Measurements from ENCODE around the gene ARHGEF16. TPM values are rescaled to one million over a fixed set of nuclear protein-coding genes. Genes with fewer than 3 reads are reported as not detected.

ARHGEF16 gene
- total RNA-seq, 1 donor from 2014 or later: 2.0 TPM

- no peak for TF ChIP-seq CTCF (IDR thresholded peaks at IDR 0.05)
- H3K4me3 Mint-ChIP-seq (ENCODE audit: unreplicated experiment): no peak overlapping the region
- DNase-seq (ENCODE audit: low spot score): peak; percentile 88
- H3K27ac Mint-ChIP-seq (ENCODE audit: unreplicated experiment): no peak overlapping the region
- H3K27me3 Mint-ChIP-seq (ENCODE audit: low read depth): no peaks in the 10 kb centered on the region
- H3K4me1 Mint-ChIP-seq (ENCODE audit: low read depth): peaks cover 11% of the 10 kb centered on the region
- H3K9me3 Mint-ChIP-seq (ENCODE audit: low read depth): no peaks in the 10 kb centered on the region
- peaks cover 7% of the 10 kb centered on the region for H3K36me3 Mint-ChIP-seq (ENCODE audit: low read depth)
These were observed 28.8 kb upstream of the ARHGEF16 start for GRCh38 chr1:3425486-3426215.

GRCh38 chr1:3426956-3427535, 27.4 kb upstream of the ARHGEF16 start:
- peak; percentile 74 for DNase-seq (ENCODE audit: low spot score)

GRCh38 chr1:3427711-3428704, 26.5 kb upstream of the ARHGEF16 start:
- no peak for TF ChIP-seq CTCF (IDR thresholded peaks at IDR 0.05)
- Mint-ChIP-seq H3K27me3 (ENCODE audit: low read depth) (no peaks in the 10 kb centered on the region), H3K4me1 (ENCODE audit: low read depth) (peaks cover 4% of the 10 kb centered on the region), H3K9me3 (ENCODE audit: low read depth) (no peaks in the 10 kb centered on the region), H3K36me3 (ENCODE audit: low read depth) (peaks cover 10% of the 10 kb centered on the region), H3K4me3 (ENCODE audit: unreplicated experiment) (no peak overlapping the region), H3K27ac (ENCODE audit: unreplicated experiment) (no peak overlapping the region)
- peak; percentile 82 for DNase-seq (ENCODE audit: low spot score)

More at GRCh38 chr1:3426956-3427535, 27.4 kb upstream of the ARHGEF16 start:
- Mint-ChIP-seq H3K36me3 (ENCODE audit: low read depth) (peaks cover 8% of the 10 kb centered on the region), H3K27me3 (ENCODE audit: low read depth) (no peaks in the 10 kb centered on the region), H3K27ac (ENCODE audit: unreplicated experiment) (no peak overlapping the region), H3K4me3 (ENCODE audit: unreplicated experiment) (no peak overlapping the region), H3K4me1 (ENCODE audit: low read depth) (peaks cover 5% of the 10 kb centered on the region), H3K9me3 (ENCODE audit: low read depth) (no peaks in the 10 kb centered on the region)
- TF ChIP-seq CTCF (IDR thresholded peaks at IDR 0.05): no peak

GRCh38 chr1:3428899-3429298, 25.6 kb upstream of the ARHGEF16 start:
- peaks cover 14% of the 10 kb centered on the region for H3K36me3 Mint-ChIP-seq (ENCODE audit: low read depth)
- no peak overlapping the region for H3K27ac Mint-ChIP-seq (ENCODE audit: unreplicated experiment)
- DNase-seq (ENCODE audit: low spot score): peak; percentile 61
- no peak for TF ChIP-seq CTCF (IDR thresholded peaks at IDR 0.05)
- H3K4me1 Mint-ChIP-seq (ENCODE audit: low read depth): peaks cover 4% of the 10 kb centered on the region
- H3K9me3 Mint-ChIP-seq (ENCODE audit: low read depth): no peaks in the 10 kb centered on the region
- no peak overlapping the region for H3K4me3 Mint-ChIP-seq (ENCODE audit: unreplicated experiment)
- H3K27me3 Mint-ChIP-seq (ENCODE audit: low read depth): no peaks in the 10 kb centered on the region

GRCh38 chr1:3429320-3429719, 25.1 kb upstream of the ARHGEF16 start:
- no peak overlapping the region for H3K27ac Mint-ChIP-seq (ENCODE audit: unreplicated experiment)
- TF ChIP-seq CTCF (IDR thresholded peaks at IDR 0.05): no peak
- H3K4me3 Mint-ChIP-seq (ENCODE audit: unreplicated experiment): no peak overlapping the region
- peaks cover 15% of the 10 kb centered on the region for H3K36me3 Mint-ChIP-seq (ENCODE audit: low read depth)
- H3K9me3 Mint-ChIP-seq (ENCODE audit: low read depth): no peaks in the 10 kb centered on the region
- DNase-seq (ENCODE audit: low spot score): peak; percentile 87
- H3K27me3 Mint-ChIP-seq (ENCODE audit: low read depth): no peaks in the 10 kb centered on the region
- H3K4me1 Mint-ChIP-seq (ENCODE audit: low read depth): peaks cover 3% of the 10 kb centered on the region
